ENCODE results near the gene KDM1B. TPM values are rescaled to one million over a fixed set of nuclear protein-coding genes. Genes with fewer than 3 reads are reported as not detected.

Gene KDM1B
- polyA plus RNA-seq, 1 of the 3 experiments (the other 2 are of a cell fraction): 9.4 TPM

- no peaks in the 10 kb centered on the region for H3K4me1 ChIP-seq (ENCODE audit: control insufficient read depth in 1 of 2, insufficient read depth in 2 of 2, low read depth in 1 of 2, low read length in 1 of 2)
- 84% methylated on average over 9 of the region's 9 CpGs for WGBS (ENCODE audit: low lambda C conversion rate)
- DNase-seq: no peak
- no peaks in the 10 kb centered on the region for H4K20me1 ChIP-seq (ENCODE audit: insufficient read depth)
- H3K36me3 ChIP-seq (replicated peaks in 1 of 2; ENCODE audit: control insufficient read depth in 1 of 2, insufficient read depth in 2 of 2, low read length in 1 of 2): peaks cover 2 to 7% of the 10 kb centered on the region in 2 experiments
- H2AFZ ChIP-seq (ENCODE audit: low read depth): no peak overlapping the region
- no peaks in the 10 kb centered on the region for H3K9me2 ChIP-seq
- H3K9ac ChIP-seq: no peak overlapping the region
- no peaks in the 10 kb centered on the region for H3K9me3 ChIP-seq
- H3F3A ChIP-seq (replicated peaks; ENCODE audit: insufficient read depth): peaks cover 3% of the 10 kb centered on the region
- ChIA-PET POLR2A (interaction anchor here (0.5 kb wide), 1 partner anchor 14 kb away, joined by 3 read pairs; no protein-coding TSS in a partner anchor), CTCF (interaction anchor here (1.0 kb wide), 1 partner anchor 9 kb away, joined by 3 read pairs; no protein-coding TSS in a partner anchor)
- TF ChIP-seq REST (IDR thresholded peaks at IDR 0.05; ENCODE audit: low read depth, low read length) (no peak), FOSL2 (IDR thresholded peaks at IDR 0.05; ENCODE audit: borderline replicate concordance, low read depth) (no peak), PBX3 (IDR thresholded peaks at IDR 0.05) (no peak), MAX (IDR thresholded peaks at IDR 0.05; ENCODE audit: low read depth) (no peak), JUND (IDR thresholded peaks at IDR 0.05) (no peak), RCOR1 (IDR thresholded peaks at IDR 0.05; ENCODE audit: low read length) (no peak), NRF1 (IDR thresholded peaks at IDR 0.05; ENCODE audit: low read depth, low read length) (no peak), TAF1 (IDR thresholded peaks at IDR 0.05; ENCODE audit: borderline replicate concordance, low read depth, low read length) (no peak), TEAD4 (IDR thresholded peaks at IDR 0.05; ENCODE audit: borderline replicate concordance, insufficient read depth) (no peak), SIN3A (IDR thresholded peaks at IDR 0.05; ENCODE audit: borderline replicate concordance, low read depth, low read length) (no peak)
- H3K79me2 ChIP-seq (ENCODE audit: insufficient read depth): no peaks in the 10 kb centered on the region
- no peak overlapping the region for H3K27ac ChIP-seq (ENCODE audit: low read depth in 2 of 2, low read length in 1 of 2)
- H3K4me2 ChIP-seq: no peak overlapping the region
- H3K27me3 ChIP-seq (ENCODE audit: insufficient read depth): no peaks in the 10 kb centered on the region
- no peak overlapping the region for H3K4me3 ChIP-seq (ENCODE audit: low read depth in 2 of 2, low read length in 1 of 2)
Observed at GRCh38 chr6:18213439-18213838, 58.2 kb downstream of the KDM1B start.

GRCh38 chr6:18214003-18214402, 58.8 kb downstream of the KDM1B start:
- Histone ChIP-seq H3K27me3 (ENCODE audit: insufficient read depth) (no peaks in the 10 kb centered on the region), H3K9ac (no peak overlapping the region), H3K27ac (ENCODE audit: low read depth in 2 of 2, low read length in 1 of 2) (no peak overlapping the region), H3F3A (replicated peaks; ENCODE audit: insufficient read depth) (peaks cover 3% of the 10 kb centered on the region), H3K4me1 (ENCODE audit: control insufficient read depth in 1 of 2, insufficient read depth in 2 of 2, low read depth in 1 of 2, low read length in 1 of 2) (no peaks in the 10 kb centered on the region), H3K79me2 (ENCODE audit: insufficient read depth) (no peaks in the 10 kb centered on the region), H3K4me2 (no peak overlapping the region), H2AFZ (ENCODE audit: low read depth) (no peak overlapping the region), H4K20me1 (ENCODE audit: insufficient read depth) (no peaks in the 10 kb centered on the region), H3K36me3 (replicated peaks in 1 of 2; ENCODE audit: control insufficient read depth in 1 of 2, insufficient read depth in 2 of 2, low read length in 1 of 2) (peaks cover 2 to 7% of the 10 kb centered on the region in 2 experiments), H3K4me3 (ENCODE audit: low read depth in 2 of 2, low read length in 1 of 2) (no peak overlapping the region), H3K9me3 (no peaks in the 10 kb centered on the region), H3K9me2 (no peaks in the 10 kb centered on the region)
- WGBS (ENCODE audit: low lambda C conversion rate): 95% methylated on average over 4 of the region's 4 CpGs
- no peak for TF ChIP-seq YY1 (IDR thresholded peaks at IDR 0.05; ENCODE audit: low read depth)
- TF ChIP-seq FOXJ3 (CRISPR knock-in tag; IDR thresholded peaks at IDR 0.05): no peak
- no peak for TF ChIP-seq SIN3A (IDR thresholded peaks at IDR 0.05; ENCODE audit: borderline replicate concordance, low read depth, low read length)
- no peak for TF ChIP-seq GATA2 (CRISPR knock-in tag; IDR thresholded peaks at IDR 0.05)
- TF ChIP-seq FOSL2 (IDR thresholded peaks at IDR 0.05; ENCODE audit: borderline replicate concordance, low read depth): no peak
- TF ChIP-seq RXRA (IDR thresholded peaks at IDR 0.05; ENCODE audit: borderline replicate concordance, low read depth): no peak
- CTCF ChIA-PET: no interaction called here
- POLR2A ChIA-PET: interaction anchor here (0.5 kb wide), 1 partner anchor 14 kb away, joined by 3 read pairs; no protein-coding TSS in a partner anchor
- no peak for DNase-seq

All from SK-N-SH (cell line).